Stimulated activated CD4-positive, alpha-beta T cell treated with anti-CD3 and anti-CD28 coated beads, Interleukin-1b, Interleukin-23, amount 100 ng/mL, for 48 hours (primary cell): Measurements from ENCODE around the gene TPTE2.
"Not testable (repeated sequence)": the region's sequence is repeated elsewhere in the genome, so short reads cannot be mapped to it uniquely, and the experiment has no call there.

Source experiments
- DNase-seq: peaks from one replicate; pipeline ENCODE4 v3.0.0-alpha.2; 2020

Gene TPTE2

GRCh38 chr13:19561127-19561582 lies at the start of gene TPTE2:
TPTE2 (minus strand) TSS chr13:19561532; CDS start chr13:19503234, 58,298 bp downstream.
- not testable (repeated sequence) for DNase-seq

- DNase-seq = no peak
These were observed 46.3 kb upstream of the TPTE2 start for GRCh38 chr13:19607523-19608078.

GRCh38 chr13:19606737-19607136 lies 45.4 kb upstream of the TPTE2 start:
- DNase-seq = no peak

GRCh38 chr13:19606152-19606551 lies 44.8 kb upstream of the TPTE2 start:
- DNase-seq = no peak

GRCh38 chr13:19605161-19605955 lies 44.0 kb upstream of the TPTE2 start:
- no peak for DNase-seq

- DNase-seq = no peak
These were observed 43.0 kb upstream of the TPTE2 start for GRCh38 chr13:19604306-19604705.

GRCh38 chr13:19601749-19602725 lies 40.7 kb upstream of the TPTE2 start:
- DNase-seq = peak; percentile 45

GRCh38 chr13:19597523-19597922 lies 36.2 kb upstream of the TPTE2 start:
- DNase-seq = no peak

GRCh38 chr13:19596960-19597361 lies 35.6 kb upstream of the TPTE2 start:
- no peak for DNase-seq

- DNase-seq = no peak
These were observed 34.8 kb upstream of the TPTE2 start for GRCh38 chr13:19596086-19596485.

GRCh38 chr13:19592657-19593180 lies 31.4 kb upstream of the TPTE2 start:
- no peak for DNase-seq

GRCh38 chr13:19591864-19592263 lies 30.5 kb upstream of the TPTE2 start:
- DNase-seq = no peak

GRCh38 chr13:19590423-19590822 lies 29.1 kb upstream of the TPTE2 start:
- DNase-seq = no peak

- DNase-seq = no peak
These were observed 28.0 kb upstream of the TPTE2 start for GRCh38 chr13:19589312-19589711.

- peak; percentile 14 for DNase-seq
These were observed 26.4 kb upstream of the TPTE2 start for GRCh38 chr13:19587635-19588300.

- DNase-seq = peak; percentile 87
These were observed 25.7 kb upstream of the TPTE2 start for GRCh38 chr13:19586904-19587634.

GRCh38 chr13:19581675-19582074 lies 20.3 kb upstream of the TPTE2 start:
- no peak for DNase-seq

GRCh38 chr13:19575230-19575629 lies 13.9 kb upstream of the TPTE2 start:
- no peak for DNase-seq

- no peak for DNase-seq
These were observed 11.9 kb upstream of the TPTE2 start for GRCh38 chr13:19573120-19573716.

GRCh38 chr13:19572280-19572679 lies 10.9 kb upstream of the TPTE2 start:
- DNase-seq = no peak

- no peak for DNase-seq
These were observed 6.6 kb upstream of the TPTE2 start for GRCh38 chr13:19567820-19568534.
